DMS114 treated with DMSO at 0.1 percent for 48 hours (cell line): Measurements from ENCODE around the gene HSPA4.
"Not testable (repeated sequence)": the region's sequence is repeated elsewhere in the genome, so short reads cannot be mapped to it uniquely, and the experiment has no call there.

Source experiments
- DNase-seq: peaks from one replicate; lab custom pipeline; 2025; ENCODE audit not compliant: unreplicated experiment; lab: John Stamatoyannopoulos, UW

The HSPA4 gene

DNA sequence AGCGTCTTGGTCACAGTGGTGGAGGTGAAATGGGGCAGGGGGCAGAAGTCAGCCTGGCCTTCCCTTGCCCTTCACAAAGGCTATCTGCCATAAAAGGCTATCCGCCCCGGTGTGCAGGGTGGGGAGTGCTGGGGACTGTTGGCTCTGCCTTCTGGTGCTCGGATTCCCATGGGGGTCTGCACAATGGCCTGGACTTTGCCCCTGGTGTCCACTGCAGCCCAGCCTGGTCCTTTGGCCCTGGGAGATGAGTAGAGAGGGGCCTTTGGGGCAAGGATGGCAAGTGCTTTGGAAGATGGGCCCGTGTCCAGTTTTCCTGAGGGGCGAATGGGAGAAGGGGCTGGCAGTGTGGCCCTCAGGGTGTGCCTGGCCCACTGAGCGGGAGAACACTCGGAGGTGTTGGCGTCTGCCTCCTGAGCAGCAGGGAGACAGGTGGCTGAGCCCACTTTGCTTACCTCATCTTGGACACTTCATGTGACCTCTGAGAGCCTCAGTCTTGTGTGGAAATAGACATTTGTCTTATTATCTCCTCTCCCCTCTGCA, 69.9 kb downstream of the HSPA4 start:
- no peak for DNase-seq

DNA sequence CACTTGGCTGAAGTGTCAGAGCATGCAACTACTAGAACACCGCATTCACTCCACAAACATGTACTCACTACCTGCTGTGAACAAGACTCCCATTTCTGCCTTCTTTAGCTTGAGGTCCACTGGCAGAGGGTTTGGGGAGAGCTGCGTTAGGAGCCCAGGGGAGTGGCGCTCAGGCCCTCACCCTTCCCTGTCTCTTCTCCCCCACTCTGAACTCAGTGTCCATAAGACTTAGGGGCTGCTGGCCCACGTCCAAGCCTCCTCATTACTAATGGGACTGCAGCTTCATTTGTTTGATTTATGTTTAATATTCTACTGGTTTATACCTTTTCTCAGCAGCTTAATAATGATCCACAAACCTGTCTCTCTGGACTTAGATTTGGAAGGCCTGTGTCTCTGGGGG, 70.9 kb downstream of the HSPA4 start:
- DNase-seq: no peak

DNA sequence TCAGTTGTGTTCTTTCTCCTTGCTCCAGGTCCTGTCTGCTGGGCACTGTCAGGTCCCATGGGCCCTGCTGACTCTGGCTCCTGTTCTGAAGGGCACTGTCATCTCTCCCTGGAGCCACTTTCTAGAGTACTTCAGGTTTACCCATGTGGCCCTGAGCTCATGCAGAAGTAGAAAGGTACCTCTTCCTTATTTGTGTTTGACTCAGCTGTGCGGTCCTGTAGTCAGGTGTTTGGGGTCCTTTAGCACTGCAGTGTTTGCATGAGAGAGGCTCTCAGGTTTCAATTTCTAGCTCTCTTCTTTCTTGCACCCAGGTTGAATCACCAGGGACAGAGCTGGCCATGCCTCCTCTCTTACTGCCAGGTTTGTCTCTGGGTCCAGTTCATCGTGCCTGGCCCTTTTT, 71.5 kb downstream of the HSPA4 start:
- no peak for DNase-seq

DNA sequence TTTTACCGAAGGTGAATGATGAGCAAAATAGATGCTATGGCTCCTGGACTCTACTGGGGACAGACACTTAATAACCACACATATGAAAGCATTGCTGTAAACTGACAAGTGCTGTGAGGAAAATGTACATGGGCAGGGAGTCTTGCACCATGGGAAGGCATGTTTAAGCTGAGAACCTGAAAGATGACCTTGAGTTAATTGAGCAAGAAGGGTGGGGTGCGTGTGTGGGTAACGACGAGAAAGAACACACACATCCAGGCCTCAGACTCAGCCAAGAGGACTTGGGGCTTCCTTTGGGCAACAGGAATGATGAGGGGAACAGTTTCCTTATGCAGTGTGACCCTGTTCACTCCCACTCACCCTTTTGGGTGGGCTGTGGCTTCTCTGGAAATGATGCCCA, 73.1 kb downstream of the HSPA4 start:
- DNase-seq: no peak

DNA sequence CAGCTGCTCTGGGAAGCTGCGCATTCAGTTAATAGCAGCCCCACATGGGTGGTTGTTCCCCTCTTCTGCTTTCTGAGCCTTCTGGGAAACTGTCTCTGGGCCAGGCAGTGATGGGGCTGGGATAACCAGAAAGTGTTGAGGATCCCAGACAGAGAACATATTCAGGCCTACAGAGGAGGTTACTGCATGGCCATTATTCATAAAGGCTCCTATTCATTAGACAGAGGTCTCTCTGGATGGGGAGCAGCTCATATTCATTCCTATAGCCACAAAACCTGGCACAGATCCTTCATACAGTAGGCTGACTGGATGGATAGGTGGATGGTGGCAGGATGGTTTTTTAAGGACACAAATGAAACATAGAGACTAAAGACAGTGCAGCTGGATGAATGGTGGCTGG, 76.3 kb downstream of the HSPA4 start:
- DNase-seq: no peak

DNA sequence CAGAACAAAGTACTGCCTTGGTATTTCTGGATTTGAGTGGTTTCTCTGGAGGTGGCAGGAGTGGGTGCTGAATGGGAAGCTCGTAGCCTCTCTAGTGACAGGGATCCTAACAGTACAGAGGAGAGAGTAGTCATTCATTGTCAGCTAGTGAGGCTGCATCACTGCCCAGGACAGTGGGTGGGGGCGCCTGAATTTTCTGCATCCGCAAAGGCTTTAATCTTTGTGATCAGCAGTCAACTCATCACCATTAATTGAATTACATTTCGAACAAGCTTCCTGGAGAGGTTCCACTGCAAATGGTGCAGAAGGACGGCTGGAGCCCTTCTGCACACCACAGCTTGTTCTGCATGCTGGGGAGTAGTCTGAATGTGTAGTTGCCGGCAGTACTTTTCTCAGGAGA, 77.5 kb downstream of the HSPA4 start:
- no peak for DNase-seq

DNA sequence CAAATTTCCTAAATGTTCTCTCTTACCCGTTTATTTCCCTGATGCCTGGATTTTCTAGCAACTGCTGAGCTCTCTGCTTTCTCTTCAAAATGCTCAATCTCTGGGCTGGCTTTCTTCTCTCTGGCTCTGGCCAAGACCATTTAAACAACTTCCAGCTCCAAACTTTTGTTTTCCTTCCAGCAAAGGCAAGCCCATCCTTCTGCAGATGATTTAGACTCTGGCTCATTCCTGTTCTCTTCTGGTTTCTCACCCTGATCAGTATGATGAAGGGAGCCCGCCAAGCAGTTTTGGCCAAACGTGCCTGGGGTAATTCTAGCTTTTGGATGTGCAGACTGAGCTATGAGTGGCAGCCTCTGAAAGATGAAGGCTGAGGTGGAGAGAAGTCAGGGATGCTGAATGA, 78.1 kb downstream of the HSPA4 start:
- DNase-seq: no peak

DNA sequence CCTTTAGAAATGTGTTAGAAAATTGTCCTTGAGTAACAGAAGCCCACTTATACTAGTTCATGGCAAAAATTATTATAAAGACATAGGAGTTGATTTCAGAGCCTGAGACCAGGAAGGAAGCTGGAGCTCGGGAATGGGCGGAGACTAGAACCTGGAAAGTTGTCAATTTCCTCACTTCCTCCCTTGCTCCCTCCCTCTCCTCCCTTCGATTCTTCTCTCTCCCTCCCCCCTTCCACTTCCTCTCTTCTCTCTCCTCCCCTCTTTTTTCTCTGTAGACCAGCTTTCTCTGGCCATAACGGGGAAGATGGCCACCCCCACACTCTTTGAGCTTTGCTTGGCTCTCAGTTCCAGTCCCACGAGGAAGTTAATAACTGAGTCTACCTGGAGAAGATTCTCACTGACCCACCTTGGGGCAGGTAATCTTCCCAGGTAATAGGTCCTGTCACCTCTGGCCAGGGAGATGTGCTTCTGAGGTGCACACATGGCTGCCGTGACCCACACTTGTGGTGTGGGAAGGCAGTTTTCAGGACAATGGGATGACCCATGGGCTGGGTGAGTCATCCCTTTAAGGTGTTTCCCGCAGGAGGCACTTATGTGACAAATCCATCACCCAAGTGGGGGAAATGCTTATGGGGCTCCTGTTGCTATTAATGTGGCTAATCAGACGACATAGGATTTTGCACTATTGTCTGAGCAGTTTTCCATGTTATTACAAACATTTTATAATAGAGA, 78.7 kb downstream of the HSPA4 start:
- DNase-seq: no peak

DNA sequence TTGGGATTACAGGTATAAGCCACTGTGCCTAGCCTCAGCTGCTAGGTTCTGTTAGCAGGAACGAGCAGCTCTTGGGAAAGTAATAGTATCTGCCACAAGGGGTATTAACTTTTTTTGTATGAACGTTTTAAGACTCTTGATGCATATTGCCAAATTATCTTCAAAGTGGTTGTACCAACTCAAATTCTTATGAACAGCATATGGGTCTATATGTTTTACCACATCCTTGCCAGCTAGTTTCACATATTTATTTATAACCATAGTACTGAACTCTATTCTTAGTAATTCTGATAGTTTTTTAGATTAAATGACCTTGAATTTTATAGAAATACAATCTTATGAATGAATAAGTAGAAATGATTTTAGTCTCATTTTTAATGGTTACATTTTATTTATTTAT, 80.9 kb downstream of the HSPA4 start:
- no peak for DNase-seq

DNA sequence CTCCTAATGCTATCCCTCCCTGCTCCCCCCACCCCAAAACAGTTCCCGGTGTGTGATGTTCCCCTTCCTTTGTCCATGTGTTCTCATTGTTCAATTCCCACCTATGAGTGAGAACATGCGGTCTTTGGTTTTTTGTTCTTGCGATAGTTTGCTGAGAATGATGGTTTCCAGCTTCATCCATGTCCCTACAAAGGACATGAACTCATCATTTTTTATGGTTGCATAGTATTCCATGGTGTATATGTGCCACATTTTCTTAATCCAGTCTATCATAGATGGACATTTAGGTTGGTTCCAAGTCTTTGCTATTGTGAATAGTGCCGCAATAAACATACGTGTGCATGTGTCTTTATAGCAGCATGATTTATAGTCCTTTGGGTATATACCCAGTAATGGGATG, 81.4 kb downstream of the HSPA4 start:
- DNase-seq: not testable (repeated sequence)

DNA sequence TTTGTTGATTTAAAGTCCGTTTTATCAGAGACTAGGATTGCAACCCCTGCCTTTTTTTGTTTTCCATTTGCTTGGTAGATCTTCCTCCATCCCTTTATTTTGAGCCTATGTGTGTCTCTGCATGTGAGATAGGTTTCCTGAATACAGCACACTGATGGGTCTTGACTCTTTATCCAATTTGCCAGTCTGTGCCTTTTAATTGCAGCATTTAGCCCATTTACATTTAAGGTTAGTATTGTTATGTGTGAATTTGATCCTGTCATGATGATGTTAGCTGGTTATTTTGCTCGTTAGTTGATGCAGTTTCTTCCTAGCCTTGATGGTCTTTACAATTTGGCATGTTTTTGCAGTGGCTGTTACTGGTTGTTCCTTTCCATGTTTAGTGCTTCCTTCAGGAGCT, 85.1 kb downstream of the HSPA4 start:
- not testable (repeated sequence) for DNase-seq

DNA sequence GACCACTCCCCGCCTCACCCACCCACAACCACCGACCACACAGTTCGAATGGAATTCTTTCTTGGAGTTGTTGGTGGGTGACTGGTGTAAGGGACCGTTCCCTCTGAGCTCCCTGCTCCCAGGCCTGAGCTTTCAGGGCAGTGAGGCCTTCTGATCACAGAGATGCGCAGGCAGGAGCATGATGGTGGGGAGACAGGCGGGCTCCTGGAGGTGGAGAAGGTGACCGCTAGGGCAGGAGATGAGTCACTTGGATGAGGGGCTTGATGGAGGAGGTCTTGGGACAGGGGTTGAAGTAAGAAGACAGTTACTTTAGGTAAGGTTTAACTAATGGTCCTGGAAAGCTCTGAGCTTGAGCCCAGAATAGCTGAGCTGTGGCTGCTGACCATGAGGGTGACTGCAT, 88.5 kb downstream of the HSPA4 start:
- DNase-seq: no peak

DNA sequence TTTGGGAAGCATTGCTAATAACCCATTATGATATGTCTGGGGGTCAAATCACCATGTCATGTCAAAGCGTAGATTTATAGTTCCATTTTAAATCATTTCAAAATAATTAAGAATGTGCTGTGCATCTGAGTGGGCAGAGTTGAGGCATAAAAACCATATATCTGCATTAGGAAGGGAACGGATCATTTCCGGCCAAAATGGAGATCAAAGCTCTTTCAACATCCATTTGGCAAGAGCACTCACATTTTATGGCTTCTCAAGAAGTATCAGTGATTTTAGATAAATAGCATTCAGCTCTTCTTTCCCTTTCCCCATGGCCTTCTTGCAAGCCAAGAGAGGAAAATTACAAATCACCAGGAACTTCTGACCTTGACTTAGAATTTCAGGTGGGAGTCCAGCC, 89.9 kb downstream of the HSPA4 start:
- no peak for DNase-seq

DNA sequence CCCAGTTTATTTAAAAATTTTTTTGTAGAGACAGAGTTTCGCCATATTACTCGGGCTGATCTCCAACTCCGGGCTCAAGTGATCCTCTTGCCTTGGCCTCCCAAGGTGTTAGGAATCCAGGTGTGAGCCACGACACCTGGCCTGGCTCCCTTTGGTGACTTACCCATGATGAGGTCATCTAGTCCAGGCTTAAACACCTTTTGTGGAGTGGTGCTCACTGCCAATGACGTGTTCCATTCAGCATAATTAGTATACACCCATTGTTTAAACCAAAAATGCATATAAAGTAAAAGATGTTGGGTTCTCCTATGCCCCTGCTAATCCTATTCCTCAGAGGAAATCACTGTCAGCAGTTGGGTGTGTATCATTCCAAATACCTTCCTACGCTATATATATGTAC, 91.0 kb downstream of the HSPA4 start:
- DNase-seq: no peak

DNA sequence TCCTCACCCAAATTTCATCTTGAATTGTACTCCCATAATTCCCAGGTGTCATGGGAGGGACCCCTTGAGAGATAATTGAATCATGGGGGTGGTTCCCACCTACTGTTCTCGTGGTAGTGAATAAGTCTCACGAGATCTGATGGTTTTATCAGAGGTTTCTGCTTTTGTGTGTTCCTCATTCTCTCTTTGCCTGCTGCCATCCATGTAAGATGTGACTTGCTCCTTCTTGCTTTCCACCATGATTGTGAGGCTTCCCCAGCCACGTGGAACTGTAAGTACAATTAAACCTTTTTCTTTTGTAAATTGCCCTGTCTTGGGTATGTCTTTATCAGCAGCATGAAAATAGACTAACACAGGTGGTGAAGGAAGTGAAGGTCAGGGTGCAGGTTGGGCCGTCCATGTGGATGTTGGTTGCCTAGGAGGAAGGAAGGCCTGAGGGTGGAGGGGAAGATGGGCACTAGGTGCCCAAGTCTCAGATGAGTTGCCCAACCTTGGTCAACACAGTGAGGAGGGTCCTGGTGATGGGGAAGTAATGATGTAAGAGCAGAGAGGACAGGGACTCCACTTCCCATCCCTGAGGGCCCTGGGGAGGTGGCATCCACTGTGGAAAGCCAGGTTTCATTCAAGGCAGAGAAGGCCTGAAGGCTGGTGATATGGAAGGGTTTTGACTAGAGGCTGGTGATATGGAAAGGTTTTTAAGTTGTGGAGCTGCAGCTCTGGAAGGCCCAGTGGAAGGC, 92.6 kb downstream of the HSPA4 start:
- DNase-seq: no peak

DNA sequence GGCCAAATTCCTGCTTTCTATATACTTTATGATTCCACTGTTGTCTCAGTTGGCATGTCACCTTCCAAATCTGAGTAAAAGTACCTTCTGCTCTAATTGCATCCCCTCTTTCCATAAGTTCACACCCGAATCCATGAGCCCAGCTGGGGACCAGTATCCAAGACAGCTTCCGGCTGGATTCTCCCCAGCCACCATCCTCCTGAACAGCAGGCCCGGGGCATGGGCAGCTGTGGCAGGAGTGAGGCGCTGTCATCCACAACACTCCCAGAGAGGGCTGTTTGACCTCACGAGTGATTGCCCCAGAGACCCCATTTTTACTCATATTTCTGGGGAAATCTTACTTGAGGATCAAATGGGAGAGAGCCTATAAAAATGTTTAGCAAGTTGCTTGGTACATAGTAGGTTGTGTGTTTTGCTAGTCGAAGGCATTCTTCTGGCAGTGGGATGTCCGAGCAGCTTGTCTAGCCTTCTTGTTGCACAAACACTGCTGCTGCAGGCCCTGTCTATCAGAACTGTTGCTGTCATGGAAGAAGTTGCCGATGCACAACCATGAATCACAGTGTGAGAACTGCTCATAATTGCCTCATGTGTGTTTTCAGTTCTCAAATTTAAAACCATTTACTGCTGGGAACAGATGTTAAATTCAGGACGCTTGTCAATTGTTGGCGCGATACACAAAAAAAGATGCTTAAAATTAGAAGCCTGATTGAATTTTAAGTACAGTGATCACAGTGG, 93.8 kb downstream of the HSPA4 start:
- DNase-seq: no peak

DNA sequence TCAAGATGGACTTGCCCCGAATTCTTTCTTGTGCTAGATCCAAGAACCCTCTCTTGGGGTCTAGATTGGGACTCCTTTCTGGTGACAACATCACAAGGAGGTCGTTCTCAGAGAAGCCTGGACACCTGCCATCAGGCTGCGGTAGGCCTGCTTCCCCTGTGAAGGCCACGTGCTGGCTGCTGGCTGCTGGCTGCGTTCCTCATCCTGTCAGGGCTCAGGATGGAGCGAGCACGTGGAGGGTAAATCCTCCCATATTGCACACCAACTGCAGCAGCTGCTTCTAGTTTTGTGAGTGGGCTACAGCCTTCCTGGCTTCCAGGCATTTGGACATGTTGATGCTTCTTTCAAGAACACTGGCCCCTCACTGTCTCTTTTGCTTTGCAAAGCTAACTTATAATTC, 95.6 kb downstream of the HSPA4 start:
- DNase-seq: no peak

DNA sequence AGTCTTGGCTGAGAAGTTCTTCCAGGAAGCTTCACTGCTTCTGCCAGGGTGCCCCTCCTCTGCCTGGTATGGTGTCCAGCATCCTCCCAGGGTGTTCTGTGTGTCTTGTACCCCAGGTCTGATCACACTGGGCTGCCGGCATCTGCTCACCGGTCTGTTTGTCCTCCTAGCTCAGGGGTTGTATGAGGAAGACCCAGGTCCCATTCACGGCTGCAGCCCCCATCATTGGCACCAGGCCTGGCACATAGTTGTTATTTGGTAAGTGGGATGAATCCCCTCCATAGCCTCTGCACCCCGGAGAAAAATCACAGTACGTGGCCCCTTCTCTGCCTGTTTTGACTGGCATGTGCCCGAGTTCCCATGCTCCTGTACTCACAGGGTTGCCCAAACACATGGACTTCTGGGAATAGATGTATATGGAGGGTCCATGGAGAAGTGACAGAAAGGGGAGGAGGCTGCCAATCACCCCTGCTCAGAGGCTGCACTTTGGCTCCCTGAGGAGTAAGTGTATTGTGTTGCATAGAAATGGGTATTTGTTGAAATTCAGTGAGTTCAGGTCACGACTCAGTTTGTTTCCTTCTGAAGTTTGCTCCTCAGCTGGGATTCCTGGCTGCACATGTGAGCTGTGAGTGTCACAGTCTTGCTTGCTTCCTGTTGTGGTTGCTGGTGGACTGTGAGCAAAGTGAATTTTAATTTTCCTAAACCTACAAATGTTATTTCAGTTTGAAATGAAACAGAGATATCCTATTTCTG, 96.2 kb downstream of the HSPA4 start:
- no peak for DNase-seq

DNA sequence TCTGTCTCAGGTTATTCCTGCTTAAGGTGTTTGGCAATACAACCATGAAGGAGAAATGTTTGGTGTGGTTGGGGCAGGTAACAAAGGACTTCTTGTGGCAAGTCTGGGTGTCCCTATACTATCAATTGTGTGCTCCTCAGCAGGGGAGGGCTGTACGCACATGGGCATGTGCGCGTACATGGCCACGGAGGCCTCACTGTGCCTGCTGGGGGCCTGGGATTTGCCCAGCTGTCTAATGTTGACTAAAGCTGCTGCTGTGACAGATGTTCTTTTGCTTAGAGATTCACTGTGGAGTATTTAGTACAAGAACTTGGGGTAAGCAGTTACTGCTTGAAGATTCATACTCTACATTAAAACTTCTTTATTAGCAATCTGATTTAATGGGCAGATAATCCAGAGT, 97.5 kb downstream of the HSPA4 start:
- no peak for DNase-seq

DNA sequence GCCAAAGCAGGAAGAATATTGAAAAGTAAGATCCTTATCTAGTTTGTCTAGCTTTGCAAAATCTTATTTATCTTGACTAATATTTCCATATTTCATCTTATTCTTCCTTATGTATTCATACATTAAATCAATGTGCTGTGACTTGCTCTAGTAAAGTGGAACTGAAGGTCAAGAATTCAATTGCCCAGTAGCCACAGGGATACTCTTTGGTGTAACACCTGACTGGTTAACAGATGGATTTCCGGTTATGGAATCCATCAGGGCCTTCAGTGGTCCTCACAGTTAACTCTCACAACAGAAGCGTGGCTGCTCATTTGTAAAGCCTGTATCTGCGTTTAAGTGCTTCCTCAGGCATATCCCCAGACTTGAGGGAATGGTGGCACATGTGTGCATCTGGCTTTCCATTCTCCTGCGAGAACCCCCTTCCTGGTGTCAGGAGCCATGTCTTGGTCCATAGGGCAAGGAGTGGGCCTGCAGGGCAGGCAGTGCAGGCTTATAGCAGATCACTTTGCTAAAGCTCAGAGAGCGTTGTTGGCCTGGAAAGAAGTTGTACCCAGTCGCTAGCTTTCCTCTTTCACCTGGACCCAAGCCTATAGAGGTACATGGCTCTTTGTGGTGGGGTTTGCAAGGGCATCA, 99.2 kb downstream of the HSPA4 start:
- no peak for DNase-seq
